Measurements from ENCODE around the gene CETN1. TPM values are rescaled to one million over a fixed set of nuclear protein-coding genes. Genes with fewer than 3 reads are reported as not detected.

Gene CETN1
- total RNA-seq, 1 donor = not detected

DNA sequence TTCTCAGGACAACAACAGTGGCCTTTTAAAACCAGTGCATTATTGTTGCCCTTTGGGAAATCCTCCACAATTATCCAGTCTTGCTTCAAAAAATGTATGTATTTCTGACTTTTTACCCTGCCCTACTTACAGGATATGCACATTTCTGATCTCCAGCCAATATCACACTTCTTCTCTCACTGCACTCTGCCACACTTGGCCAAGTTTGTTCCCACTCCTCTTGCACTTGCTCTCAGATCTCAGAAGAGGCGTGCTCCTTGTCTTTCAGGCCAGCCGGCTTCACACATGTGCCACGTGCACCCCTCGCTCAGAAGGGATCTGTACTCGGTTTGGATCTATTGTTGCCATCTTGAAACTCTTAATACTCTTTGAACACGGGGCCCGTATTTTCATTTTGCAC lies 32.0 kb downstream of the CETN1 start:
- no peak for TF ChIP-seq CTCF (IDR thresholded peaks at IDR 0.05; ENCODE audit: extremely low read depth, low read depth, low read length)
- no peaks in the 10 kb centered on the region for H3K36me3 ChIP-seq (ENCODE audit: insufficient read depth, low read length)

DNA sequence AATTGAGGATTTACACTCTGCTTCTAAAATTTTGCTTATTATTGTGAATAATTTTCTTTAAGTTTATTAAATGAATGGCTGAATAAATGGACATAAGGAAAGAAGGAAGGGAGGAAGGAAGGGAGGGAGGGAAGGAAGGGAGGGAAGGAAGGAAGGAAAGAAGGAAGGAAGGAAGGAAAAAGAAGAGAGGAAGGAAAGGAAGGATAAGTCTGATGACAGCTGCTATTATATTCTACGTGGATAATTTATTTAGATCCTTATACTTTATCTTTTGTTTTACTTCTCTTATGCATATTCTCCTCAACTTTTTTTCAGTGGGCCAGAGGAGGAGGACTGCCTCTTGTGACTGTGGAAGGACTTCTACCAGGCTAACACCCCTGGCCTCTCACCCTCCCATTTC lies 34.0 kb downstream of the CETN1 start:
- Histone ChIP-seq H3K36me3 (ENCODE audit: insufficient read depth, low read length) (no peaks in the 10 kb centered on the region), H3K4me1 (ENCODE audit: insufficient read depth, low read length) (peaks cover 5% of the 10 kb centered on the region), H3K4me2 (ENCODE audit: insufficient read depth, low read length) (no peak overlapping the region), H3K27me3 (ENCODE audit: insufficient read depth, low read length) (peaks cover 5% of the 10 kb centered on the region), H4K20me1 (ENCODE audit: insufficient read depth, low read length) (no peaks in the 10 kb centered on the region), H3K9me3 (ENCODE audit: low read depth, low read length) (no peaks in the 10 kb centered on the region), H2AFZ (ENCODE audit: low read length) (no peak overlapping the region), H3K4me3 (ENCODE audit: insufficient read depth, low read length) (no peak overlapping the region), H3K27ac (ENCODE audit: low read depth, low read length) (no peak overlapping the region), H3K79me2 (ENCODE audit: insufficient read depth, low read length) (no peaks in the 10 kb centered on the region)
- no peak for DNase-seq (ENCODE audit: insufficient read length, low spot score, missing footprints)
- no peak for TF ChIP-seq CTCF (IDR thresholded peaks at IDR 0.05; ENCODE audit: extremely low read depth, low read depth, low read length)

More for the DNA sequence above, 32.0 kb downstream of the CETN1 start:
- Histone ChIP-seq H3K79me2 (ENCODE audit: insufficient read depth, low read length) (no peaks in the 10 kb centered on the region), H3K9me3 (ENCODE audit: low read depth, low read length) (no peaks in the 10 kb centered on the region), H3K27ac (ENCODE audit: low read depth, low read length) (no peak overlapping the region), H3K4me1 (ENCODE audit: insufficient read depth, low read length) (peaks cover 5% of the 10 kb centered on the region), H3K4me2 (ENCODE audit: insufficient read depth, low read length) (no peak overlapping the region), H3K4me3 (ENCODE audit: insufficient read depth, low read length) (no peak overlapping the region), H3K27me3 (ENCODE audit: insufficient read depth, low read length) (peaks cover 2% of the 10 kb centered on the region), H4K20me1 (ENCODE audit: insufficient read depth, low read length) (no peaks in the 10 kb centered on the region), H2AFZ (ENCODE audit: low read length) (no peak overlapping the region)
- DNase-seq (ENCODE audit: insufficient read length, low spot score, missing footprints) = no peak

DNA sequence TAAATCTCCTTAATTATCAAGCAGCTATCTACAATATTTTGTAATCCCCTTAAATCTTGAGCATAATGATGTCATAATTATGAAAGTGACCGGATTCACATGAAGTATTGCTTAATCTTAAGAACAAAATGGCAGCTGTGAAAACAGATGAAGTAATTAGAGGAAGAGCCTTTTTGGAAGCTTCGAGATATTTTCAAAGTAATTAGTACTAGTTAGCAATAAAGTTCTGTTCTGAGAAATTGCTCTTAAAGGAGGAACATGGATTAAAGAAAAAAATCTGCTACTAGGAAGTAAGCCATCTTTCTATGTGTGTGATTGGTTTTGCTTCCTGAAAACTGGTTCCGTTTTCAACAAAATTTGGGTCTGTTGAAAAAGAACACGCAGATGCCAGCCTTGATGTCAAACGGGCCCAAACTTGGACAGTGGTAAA lies 34.9 kb downstream of the CETN1 start:
- no peak overlapping the region for H3K4me2 ChIP-seq (ENCODE audit: insufficient read depth, low read length)
- H3K4me3 ChIP-seq (ENCODE audit: insufficient read depth, low read length) = no peak overlapping the region
- peaks cover 5% of the 10 kb centered on the region for H3K4me1 ChIP-seq (ENCODE audit: insufficient read depth, low read length)
- no peak for DNase-seq (ENCODE audit: insufficient read length, low spot score, missing footprints)
- TF ChIP-seq CTCF (IDR thresholded peaks at IDR 0.05; ENCODE audit: extremely low read depth, low read depth, low read length) = no peak
- H2AFZ ChIP-seq (ENCODE audit: low read length) = no peak overlapping the region
- no peaks in the 10 kb centered on the region for H3K9me3 ChIP-seq (ENCODE audit: low read depth, low read length)
- H3K27me3 ChIP-seq (ENCODE audit: insufficient read depth, low read length) = peaks cover 7% of the 10 kb centered on the region
- no peaks in the 10 kb centered on the region for H4K20me1 ChIP-seq (ENCODE audit: insufficient read depth, low read length)
- no peaks in the 10 kb centered on the region for H3K36me3 ChIP-seq (ENCODE audit: insufficient read depth, low read length)
- no peak overlapping the region for H3K27ac ChIP-seq (ENCODE audit: low read depth, low read length)
- no peaks in the 10 kb centered on the region for H3K79me2 ChIP-seq (ENCODE audit: insufficient read depth, low read length)

- no peak overlapping the region for H3K27ac ChIP-seq (ENCODE audit: low read depth, low read length)
- DNase-seq (ENCODE audit: insufficient read length, low spot score, missing footprints) = peak; percentile 29
Measured at GRCh38 chr18:615773-616172, 35.6 kb downstream of the CETN1 start.

More at GRCh38 chr18:615773-616172, 35.6 kb downstream of the CETN1 start:
- no peak overlapping the region for H3K4me2 ChIP-seq (ENCODE audit: insufficient read depth, low read length)
- peaks cover 10% of the 10 kb centered on the region for H3K27me3 ChIP-seq (ENCODE audit: insufficient read depth, low read length)
- peaks cover 5% of the 10 kb centered on the region for H3K4me1 ChIP-seq (ENCODE audit: insufficient read depth, low read length)
- H4K20me1 ChIP-seq (ENCODE audit: insufficient read depth, low read length) = no peaks in the 10 kb centered on the region
- no peak for TF ChIP-seq CTCF (IDR thresholded peaks at IDR 0.05; ENCODE audit: extremely low read depth, low read depth, low read length)
- no peaks in the 10 kb centered on the region for H3K9me3 ChIP-seq (ENCODE audit: low read depth, low read length)
- no peak overlapping the region for H2AFZ ChIP-seq (ENCODE audit: low read length)
- H3K79me2 ChIP-seq (ENCODE audit: insufficient read depth, low read length) = no peaks in the 10 kb centered on the region
- no peaks in the 10 kb centered on the region for H3K36me3 ChIP-seq (ENCODE audit: insufficient read depth, low read length)
- H3K4me3 ChIP-seq (ENCODE audit: insufficient read depth, low read length) = no peak overlapping the region
